WERI-Rb-1 (cell line): ENCODE measurements around the gene SCG2.

Experiments used
- DNase-seq: peaks from one replicate; pipeline ENCODE4 v3.0.0-alpha.2; 2020
- H3K27ac ChIP-seq: fragments of 250-450 bp; sonication (Bioruptor Pico); 2 replicates; pipeline ENCODE4 v1.5.1; 2020; ENCODE audit warnings: mild to moderate bottlenecking, moderate library complexity
- H3K27me3 ChIP-seq: fragments of 250-450 bp; sonication (Bioruptor Pico); 2 replicates; pipeline ENCODE4 v1.5.1; 2021; ENCODE audit warnings: mild to moderate bottlenecking, low read depth, moderate library complexity; ENCODE audit not compliant: insufficient read depth, severe bottlenecking
- H3K36me3 ChIP-seq: fragments of 250-450 bp; sonication (Bioruptor Pico); 2 replicates; pipeline ENCODE4 v1.5.1; 2020; ENCODE audit warnings: mild to moderate bottlenecking, moderate library complexity
- H3K4me3 ChIP-seq: 2 replicates; pipeline ENCODE4 v1.5.1; 2011; ENCODE audit warnings: low read depth, mild to moderate bottlenecking, control low read depth, low read length
- H3K9me3 ChIP-seq: fragments of 250-450 bp; sonication (Bioruptor Pico); 2 replicates; pipeline ENCODE4 v1.5.1; 2021; ENCODE audit warnings: mild to moderate bottlenecking, moderate library complexity; ENCODE audit not compliant: severe bottlenecking
- TF ChIP-seq, protein P1 (sequence below): IDR thresholded peaks from 2 replicates; pipeline ENCODE4 v1.5.1; 2011; ENCODE audit warnings: low read depth, mild to moderate bottlenecking, control low read depth, inconsistent platforms, low read length

SCG2 gene

DNA sequence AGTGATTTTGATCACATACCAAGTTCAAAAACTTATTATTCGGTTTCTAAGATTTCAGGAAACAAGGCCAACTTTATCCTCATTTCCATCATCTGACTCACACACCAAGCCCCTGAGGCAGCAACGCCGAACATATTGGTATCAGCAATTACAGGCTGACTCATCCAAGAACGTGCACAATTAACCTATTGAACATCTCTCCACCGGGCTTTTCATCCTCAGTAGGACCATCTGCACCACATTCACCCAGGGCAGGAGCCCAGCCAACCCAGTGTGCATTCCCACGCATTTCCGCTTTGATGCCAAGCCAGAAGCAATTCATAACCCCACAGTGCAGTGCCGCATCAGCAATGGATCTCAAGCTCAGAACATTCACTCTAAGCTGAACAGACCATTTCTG, 52.9 kb downstream of the SCG2 start:
- H3K27ac ChIP-seq: no peak overlapping the region
- no peaks in the 10 kb centered on the region for H3K27me3 ChIP-seq
- TF ChIP-seq, protein P1, sequence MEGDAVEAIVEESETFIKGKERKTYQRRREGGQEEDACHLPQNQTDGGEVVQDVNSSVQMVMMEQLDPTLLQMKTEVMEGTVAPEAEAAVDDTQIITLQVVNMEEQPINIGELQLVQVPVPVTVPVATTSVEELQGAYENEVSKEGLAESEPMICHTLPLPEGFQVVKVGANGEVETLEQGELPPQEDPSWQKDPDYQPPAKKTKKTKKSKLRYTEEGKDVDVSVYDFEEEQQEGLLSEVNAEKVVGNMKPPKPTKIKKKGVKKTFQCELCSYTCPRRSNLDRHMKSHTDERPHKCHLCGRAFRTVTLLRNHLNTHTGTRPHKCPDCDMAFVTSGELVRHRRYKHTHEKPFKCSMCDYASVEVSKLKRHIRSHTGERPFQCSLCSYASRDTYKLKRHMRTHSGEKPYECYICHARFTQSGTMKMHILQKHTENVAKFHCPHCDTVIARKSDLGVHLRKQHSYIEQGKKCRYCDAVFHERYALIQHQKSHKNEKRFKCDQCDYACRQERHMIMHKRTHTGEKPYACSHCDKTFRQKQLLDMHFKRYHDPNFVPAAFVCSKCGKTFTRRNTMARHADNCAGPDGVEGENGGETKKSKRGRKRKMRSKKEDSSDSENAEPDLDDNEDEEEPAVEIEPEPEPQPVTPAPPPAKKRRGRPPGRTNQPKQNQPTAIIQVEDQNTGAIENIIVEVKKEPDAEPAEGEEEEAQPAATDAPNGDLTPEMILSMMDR: no peak
- no peaks in the 10 kb centered on the region for H3K9me3 ChIP-seq
- no peaks in the 10 kb centered on the region for H3K36me3 ChIP-seq
- H3K4me3 ChIP-seq: no peak overlapping the region
- no peak for DNase-seq

DNA sequence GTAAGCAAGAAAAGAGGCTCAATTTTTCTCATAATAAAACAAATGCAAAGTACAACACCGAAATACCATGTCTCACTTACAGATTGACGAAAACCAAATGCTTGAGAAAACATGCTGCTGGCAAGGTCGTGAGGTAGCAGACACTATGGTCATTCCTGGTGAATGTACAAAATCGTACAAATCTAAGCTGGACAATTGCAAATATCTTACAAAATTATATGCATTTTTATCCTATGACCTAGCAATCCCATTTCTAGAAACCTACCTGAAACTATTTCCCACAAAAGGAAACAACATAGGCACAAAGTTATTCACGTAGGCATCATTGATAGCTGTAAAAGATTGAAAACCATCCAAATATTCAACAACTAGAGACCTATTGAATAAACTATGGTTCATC, 54.0 kb downstream of the SCG2 start:
- DNase-seq: no peak
- no peak overlapping the region for H3K4me3 ChIP-seq

More for the DNA sequence above, 54.0 kb downstream of the SCG2 start:
- H3K27ac ChIP-seq: no peak overlapping the region
- no peaks in the 10 kb centered on the region for H3K36me3 ChIP-seq
- H3K27me3 ChIP-seq: no peaks in the 10 kb centered on the region
- TF ChIP-seq, protein P1: no peak
- H3K9me3 ChIP-seq: no peaks in the 10 kb centered on the region
